Chondrocyte (in vitro differentiated cells): ENCODE data around the gene CRYBG3. TPM values are rescaled to one million over a fixed set of nuclear protein-coding genes. Genes with fewer than 3 reads are reported as not detected.

Source experiments
- DNase-seq: peaks from one replicate; pipeline ENCODE4 v3.0.0; 2021; ENCODE audit warnings: mixed read lengths, low spot score
- H3K27ac Mint-ChIP-seq: one replicate; pipeline ENCODE4 v1.8.0; 2021; ENCODE audit warnings: mild to moderate bottlenecking, moderate library complexity, mixed read lengths; ENCODE audit not compliant: unreplicated experiment
- H3K27me3 Mint-ChIP-seq: 2 replicates; pipeline ENCODE4 v1.8.0; 2021; ENCODE audit warnings: low read depth, mixed read lengths
- H3K36me3 Mint-ChIP-seq: 2 replicates; pipeline ENCODE4 v1.8.0; 2021; ENCODE audit warnings: low read depth, mixed read lengths
- H3K4me1 Mint-ChIP-seq: 2 replicates; pipeline ENCODE4 v1.8.0; 2021; ENCODE audit warnings: low read depth, mild to moderate bottlenecking, mixed read lengths
- H3K4me3 Mint-ChIP-seq: one replicate; pipeline ENCODE4 v1.8.0; 2021; ENCODE audit warnings: mild to moderate bottlenecking, moderate library complexity, mixed read lengths; ENCODE audit not compliant: unreplicated experiment
- H3K9me3 Mint-ChIP-seq: 2 replicates; pipeline ENCODE4 v1.8.0; 2021; ENCODE audit warnings: low read depth, mixed read lengths
- total RNA-seq: library from RNA; stranded (reverse); gene quantifications from 3 replicates; pipeline ENCODE4 v1.2.1, GENCODE V29; 2021
- TF ChIP-seq, protein P1 (sequence below): fragments of 200-600 bp; sonication (generic); IDR thresholded peaks from 2 replicates; pipeline ENCODE4 v1.5.0; 2021; ENCODE audit warnings: antibody characterized with exemption, mild to moderate bottlenecking, moderate library complexity

CRYBG3 gene
- total RNA-seq, 1 donor from 2014 or later = 15.5 TPM

DNA sequence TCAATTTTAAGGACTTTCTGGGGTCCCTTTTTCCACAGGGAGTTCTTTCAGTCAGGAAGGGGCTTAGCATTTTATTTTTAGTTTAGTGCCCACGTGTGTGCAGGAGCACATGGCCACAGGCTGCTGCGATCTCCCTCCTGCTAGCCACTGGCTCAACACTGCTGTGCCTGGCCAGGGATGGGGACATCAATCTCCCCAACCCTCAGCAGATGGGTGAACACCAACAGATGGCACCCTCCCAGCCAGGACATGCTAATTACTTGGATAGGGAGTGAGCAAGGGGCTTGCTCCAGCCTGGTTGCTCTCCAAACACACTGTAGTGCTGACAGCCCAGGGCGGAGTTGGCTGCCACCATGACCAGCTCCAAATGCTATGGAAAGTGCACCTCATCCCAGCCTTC is 157.8 kb downstream of the CRYBG3 start:
- H3K9me3 Mint-ChIP-seq = no peaks in the 10 kb centered on the region
- DNase-seq = no peak
- TF ChIP-seq, protein P1, sequence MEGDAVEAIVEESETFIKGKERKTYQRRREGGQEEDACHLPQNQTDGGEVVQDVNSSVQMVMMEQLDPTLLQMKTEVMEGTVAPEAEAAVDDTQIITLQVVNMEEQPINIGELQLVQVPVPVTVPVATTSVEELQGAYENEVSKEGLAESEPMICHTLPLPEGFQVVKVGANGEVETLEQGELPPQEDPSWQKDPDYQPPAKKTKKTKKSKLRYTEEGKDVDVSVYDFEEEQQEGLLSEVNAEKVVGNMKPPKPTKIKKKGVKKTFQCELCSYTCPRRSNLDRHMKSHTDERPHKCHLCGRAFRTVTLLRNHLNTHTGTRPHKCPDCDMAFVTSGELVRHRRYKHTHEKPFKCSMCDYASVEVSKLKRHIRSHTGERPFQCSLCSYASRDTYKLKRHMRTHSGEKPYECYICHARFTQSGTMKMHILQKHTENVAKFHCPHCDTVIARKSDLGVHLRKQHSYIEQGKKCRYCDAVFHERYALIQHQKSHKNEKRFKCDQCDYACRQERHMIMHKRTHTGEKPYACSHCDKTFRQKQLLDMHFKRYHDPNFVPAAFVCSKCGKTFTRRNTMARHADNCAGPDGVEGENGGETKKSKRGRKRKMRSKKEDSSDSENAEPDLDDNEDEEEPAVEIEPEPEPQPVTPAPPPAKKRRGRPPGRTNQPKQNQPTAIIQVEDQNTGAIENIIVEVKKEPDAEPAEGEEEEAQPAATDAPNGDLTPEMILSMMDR = no peak
- no peak overlapping the region for H3K4me3 Mint-ChIP-seq
- H3K27me3 Mint-ChIP-seq = peaks cover 14% of the 10 kb centered on the region
- H3K27ac Mint-ChIP-seq = no peak overlapping the region
- peaks cover 4% of the 10 kb centered on the region for H3K4me1 Mint-ChIP-seq
- no peaks in the 10 kb centered on the region for H3K36me3 Mint-ChIP-seq

DNA sequence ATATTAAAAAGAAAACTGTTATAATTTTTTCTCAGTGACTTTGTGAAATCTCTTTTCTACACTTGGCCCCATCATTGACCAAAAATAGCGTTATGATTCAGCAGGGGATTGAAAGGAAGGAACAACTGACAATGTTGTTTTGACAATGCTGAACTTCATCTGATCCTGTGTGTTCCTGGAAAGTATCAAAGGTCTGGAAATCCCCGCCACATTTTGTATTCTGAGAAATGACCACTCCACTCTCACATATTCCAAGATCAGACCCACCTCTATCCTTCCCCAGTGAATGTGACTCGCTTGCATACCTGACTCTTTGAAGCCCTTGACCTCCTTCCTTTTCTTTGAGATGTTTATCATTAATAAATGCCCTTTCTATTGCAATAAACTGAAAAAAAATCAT is 160.1 kb downstream of the CRYBG3 start:
- H3K36me3 Mint-ChIP-seq = no peaks in the 10 kb centered on the region
- DNase-seq = no peak
- no peaks in the 10 kb centered on the region for H3K9me3 Mint-ChIP-seq

DNA sequence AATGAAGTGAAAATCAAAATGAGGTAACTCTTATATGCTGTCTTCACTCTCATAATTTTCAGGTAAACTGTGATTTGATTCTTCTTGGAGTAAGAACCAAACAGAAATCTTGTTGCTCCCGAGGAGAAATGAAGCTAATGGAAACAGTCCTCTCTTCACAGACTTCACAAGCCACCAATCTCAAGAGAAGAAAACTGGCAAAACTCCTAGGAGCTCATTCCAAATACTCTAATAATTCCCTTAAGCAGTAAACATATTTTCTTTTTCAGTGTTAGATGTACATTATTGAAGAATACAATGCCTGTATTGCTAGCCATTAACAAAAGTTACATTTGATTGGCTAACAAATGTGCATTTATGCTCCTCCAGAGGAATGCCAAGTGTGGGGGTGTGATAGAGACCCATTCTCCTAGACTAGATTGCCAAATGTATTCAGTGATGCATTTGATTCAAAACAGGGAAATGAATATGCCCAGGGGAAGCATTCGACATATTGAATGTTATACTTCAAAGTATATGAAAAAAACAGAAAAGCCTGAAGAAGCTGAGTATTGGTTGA is 162.2 kb downstream of the CRYBG3 start:
- TF ChIP-seq, protein P1 = no peak
- H3K27ac Mint-ChIP-seq = no peak overlapping the region
- no peak overlapping the region for H3K4me3 Mint-ChIP-seq
- peaks cover 4% of the 10 kb centered on the region for H3K4me1 Mint-ChIP-seq
- no peak for DNase-seq
- H3K27me3 Mint-ChIP-seq = peaks cover 15% of the 10 kb centered on the region
- H3K9me3 Mint-ChIP-seq = no peaks in the 10 kb centered on the region
- H3K36me3 Mint-ChIP-seq = no peaks in the 10 kb centered on the region

More for the DNA sequence above, 160.1 kb downstream of the CRYBG3 start:
- Mint-ChIP-seq H3K4me1 (peaks cover 4% of the 10 kb centered on the region), H3K27ac (no peak overlapping the region), H3K27me3 (peaks cover 19% of the 10 kb centered on the region), H3K4me3 (no peak overlapping the region)
- TF ChIP-seq, protein P1 = no peak

DNA sequence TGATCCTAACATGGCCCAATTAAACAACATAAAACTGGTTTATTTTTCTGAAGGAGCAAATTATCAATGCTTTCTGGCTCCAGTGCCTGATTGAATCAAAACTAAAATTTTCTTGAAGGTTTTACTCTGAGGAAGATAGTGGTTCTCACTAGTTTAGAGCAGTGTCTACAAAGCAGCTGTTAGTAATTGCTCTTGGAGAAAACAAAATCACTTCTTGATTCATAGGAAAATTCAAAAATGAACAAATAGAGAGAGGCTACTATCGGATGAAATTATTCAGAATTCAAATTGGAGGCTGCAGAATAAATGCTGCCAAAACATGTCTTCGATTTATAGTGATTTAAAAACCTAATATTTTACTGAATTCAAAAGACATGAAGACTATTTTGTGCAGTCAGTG is 165.5 kb downstream of the CRYBG3 start:
- H3K27ac Mint-ChIP-seq = no peak overlapping the region
- no peaks in the 10 kb centered on the region for H3K9me3 Mint-ChIP-seq

DNA sequence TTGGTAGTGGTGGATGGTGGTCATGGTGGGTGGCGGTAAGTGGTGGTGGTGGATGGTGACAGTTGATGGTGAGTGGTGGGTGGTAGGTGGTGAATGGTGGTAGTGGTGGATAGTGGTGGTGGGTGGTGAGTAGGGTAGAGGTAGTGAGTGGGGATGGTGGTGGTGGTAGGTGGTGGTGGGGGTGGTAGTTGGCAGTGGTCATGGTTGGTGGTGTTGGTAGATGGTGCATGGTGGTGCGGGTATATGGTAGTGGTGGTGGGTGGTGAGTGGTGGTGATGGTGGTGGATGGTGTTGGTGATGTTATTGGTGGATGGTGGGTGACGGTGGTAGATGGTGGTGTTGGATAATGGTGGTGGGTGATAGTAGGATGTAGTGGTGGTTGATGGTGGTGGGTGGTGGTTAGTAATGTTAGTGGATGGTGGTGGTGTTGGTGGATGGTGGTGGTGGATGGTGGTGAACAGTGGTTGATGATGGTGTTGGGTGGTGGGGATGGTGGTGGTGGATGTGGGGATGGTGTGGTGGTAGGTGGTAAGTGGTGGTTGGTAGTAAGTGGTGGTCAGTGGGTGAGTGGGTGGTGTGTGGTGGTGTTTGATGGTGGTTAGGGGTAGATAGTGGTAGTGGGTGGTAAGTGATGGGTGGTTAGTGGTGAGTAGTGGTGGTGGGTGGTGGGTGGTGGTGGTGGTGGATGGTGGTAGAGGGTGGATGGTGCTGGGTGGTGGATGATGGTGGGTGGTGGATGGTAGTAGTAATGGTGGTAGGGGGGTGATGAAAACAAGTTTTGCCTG is 167.2 kb downstream of the CRYBG3 start:
- no peak for DNase-seq
- Mint-ChIP-seq H3K27ac (no peak overlapping the region), H3K4me3 (no peak overlapping the region), H3K27me3 (peaks cover 29% of the 10 kb centered on the region), H3K36me3 (no peaks in the 10 kb centered on the region), H3K9me3 (no peaks in the 10 kb centered on the region), H3K4me1 (no peaks in the 10 kb centered on the region)
- TF ChIP-seq, protein P1 = no peak

More for the DNA sequence above, 165.5 kb downstream of the CRYBG3 start:
- H3K4me1 Mint-ChIP-seq = no peaks in the 10 kb centered on the region
- no peak for DNase-seq
- TF ChIP-seq, protein P1 = no peak
- no peaks in the 10 kb centered on the region for H3K36me3 Mint-ChIP-seq
- no peak overlapping the region for H3K4me3 Mint-ChIP-seq
- peaks cover 21% of the 10 kb centered on the region for H3K27me3 Mint-ChIP-seq
